Mucosa of rectum (tissue), 2 donors: Measurements from ENCODE around the gene SERPING1.

Experiments
- H3K27ac ChIP-seq, 2 donors: one replicate each; pipeline ENCODE4 v1.7.0; 2013; ENCODE audit warnings: inconsistent platforms in 2 of 2, low read depth in 2 of 2, low read length in 2 of 2
- H3K27me3 ChIP-seq, 2 donors: one replicate each; pipeline ENCODE4 v1.7.0; 2013; ENCODE audit warnings: low read length in 2 of 2; ENCODE audit not compliant: control insufficient read depth in 2 of 2, insufficient read depth in 2 of 2
- H3K36me3 ChIP-seq, 2 donors: one replicate each; pipeline ENCODE4 v1.7.0; 2013; ENCODE audit warnings: low read length in 2 of 2; ENCODE audit not compliant: control insufficient read depth in 2 of 2, insufficient read depth in 2 of 2
- H3K4me1 ChIP-seq, 2 donors: one replicate each; pipeline ENCODE4 v1.7.0; 2013; ENCODE audit warnings: low read length in 2 of 2, mild to moderate bottlenecking in 1 of 2; ENCODE audit not compliant: control insufficient read depth in 2 of 2, insufficient read depth in 2 of 2
- H3K4me3 ChIP-seq, 2 donors: one replicate each; pipeline ENCODE4 v1.7.0; 2013; ENCODE audit warnings: low read length in 2 of 2
- H3K9ac ChIP-seq, 2 donors: one replicate each; pipeline ENCODE4 v1.7.0; 2013; ENCODE audit warnings: low read length in 2 of 2, low read depth in 1 of 2, mild to moderate bottlenecking in 1 of 2
- H3K9me3 ChIP-seq, 2 donors: one replicate each; pipeline ENCODE4 v1.7.0; 2013; ENCODE audit warnings: low read length in 2 of 2; ENCODE audit not compliant: control insufficient read depth in 2 of 2
- donor health status: healthy.
- donor health status: Normal muscosa, but diverticular disease.

The SERPING1 gene

GRCh38 chr11:57616595-57616994 is 19.1 kb downstream of the SERPING1 start:
- no peak overlapping the region for H3K9ac ChIP-seq
- H3K36me3 ChIP-seq: peaks cover 0 to 5% of the 10 kb centered on the region in 2 donors
- H3K4me3 ChIP-seq: no peak overlapping the region
- no peaks in the 10 kb centered on the region for H3K27me3 ChIP-seq
- H3K27ac ChIP-seq: no peak overlapping the region
- peaks cover 0 to 9% of the 10 kb centered on the region in 2 donors for H3K9me3 ChIP-seq
- H3K4me1 ChIP-seq: no peaks in the 10 kb centered on the region

- Histone ChIP-seq H3K4me1 (no peaks in the 10 kb centered on the region), H3K27ac (no peak overlapping the region), H3K9ac (no peak overlapping the region), H3K36me3 (peaks cover 0 to 3% of the 10 kb centered on the region in 2 donors), H3K27me3 (no peaks in the 10 kb centered on the region), H3K4me3 (no peak overlapping the region), H3K9me3 (peaks cover 0 to 9% of the 10 kb centered on the region in 2 donors)
Measured at GRCh38 chr11:57618438-57618837, 21.0 kb downstream of the SERPING1 start.

- Histone ChIP-seq H3K4me1 (no peaks in the 10 kb centered on the region), H3K27me3 (no peaks in the 10 kb centered on the region), H3K27ac (no peak overlapping the region), H3K9me3 (peaks cover 0 to 9% of the 10 kb centered on the region in 2 donors), H3K9ac (no peak overlapping the region), H3K36me3 (no peaks in the 10 kb centered on the region), H3K4me3 (no peak overlapping the region)
Measured at GRCh38 chr11:57619331-57619730, 21.8 kb downstream of the SERPING1 start.

- Histone ChIP-seq H3K27me3 (no peaks in the 10 kb centered on the region), H3K36me3 (no peaks in the 10 kb centered on the region), H3K4me1 (no peaks in the 10 kb centered on the region), H3K9ac (no peak overlapping the region), H3K9me3 (peaks cover 0 to 9% of the 10 kb centered on the region in 2 donors), H3K4me3 (no peak overlapping the region), H3K27ac (no peak overlapping the region)
Measured at GRCh38 chr11:57620467-57620866, 23.0 kb downstream of the SERPING1 start.

- Histone ChIP-seq H3K27ac (no peak overlapping the region), H3K4me3 (no peak overlapping the region), H3K9me3 (peaks cover 0 to 9% of the 10 kb centered on the region in 2 donors), H3K36me3 (no peaks in the 10 kb centered on the region), H3K27me3 (no peaks in the 10 kb centered on the region), H3K4me1 (no peaks in the 10 kb centered on the region), H3K9ac (no peak overlapping the region)
Measured at GRCh38 chr11:57622263-57622662, 24.8 kb downstream of the SERPING1 start.

- H3K27me3 ChIP-seq: no peaks in the 10 kb centered on the region
- H3K4me1 ChIP-seq: no peaks in the 10 kb centered on the region
- H3K9me3 ChIP-seq: peaks cover 0 to 1% of the 10 kb centered on the region in 2 donors
- H3K4me3 ChIP-seq: no peak overlapping the region
- H3K36me3 ChIP-seq: no peaks in the 10 kb centered on the region
- no peak overlapping the region for H3K27ac ChIP-seq
- no peak overlapping the region for H3K9ac ChIP-seq
Measured at GRCh38 chr11:57624864-57625263, 27.4 kb downstream of the SERPING1 start.

GRCh38 chr11:57626895-57627294 is 29.4 kb downstream of the SERPING1 start:
- Histone ChIP-seq H3K9ac (no peak overlapping the region), H3K9me3 (no peaks in the 10 kb centered on the region), H3K36me3 (no peaks in the 10 kb centered on the region), H3K27ac (no peak overlapping the region), H3K4me3 (no peak overlapping the region), H3K4me1 (no peaks in the 10 kb centered on the region), H3K27me3 (no peaks in the 10 kb centered on the region)

GRCh38 chr11:57630171-57630570 is 32.7 kb downstream of the SERPING1 start:
- no peaks in the 10 kb centered on the region for H3K9me3 ChIP-seq
- no peak overlapping the region for H3K9ac ChIP-seq
- no peaks in the 10 kb centered on the region for H3K4me1 ChIP-seq
- H3K27ac ChIP-seq: no peak overlapping the region
- peaks cover 13 to 15% of the 10 kb centered on the region in 2 donors for H3K27me3 ChIP-seq
- no peaks in the 10 kb centered on the region for H3K36me3 ChIP-seq
- H3K4me3 ChIP-seq: no peak overlapping the region

- no peak overlapping the region for H3K4me3 ChIP-seq
- no peaks in the 10 kb centered on the region for H3K36me3 ChIP-seq
- H3K4me1 ChIP-seq: no peaks in the 10 kb centered on the region
- H3K9ac ChIP-seq: no peak overlapping the region
- H3K27ac ChIP-seq: no peak overlapping the region
- H3K27me3 ChIP-seq: peaks cover 13 to 19% of the 10 kb centered on the region in 2 donors
- H3K9me3 ChIP-seq: no peaks in the 10 kb centered on the region
Measured at GRCh38 chr11:57632116-57632515, 34.6 kb downstream of the SERPING1 start.

GRCh38 chr11:57633394-57634070 is 36.0 kb downstream of the SERPING1 start:
- Histone ChIP-seq H3K27me3 (peaks cover 19 to 24% of the 10 kb centered on the region in 2 donors), H3K4me1 (peaks cover 0 to 4% of the 10 kb centered on the region in 2 donors), H3K9me3 (no peaks in the 10 kb centered on the region), H3K27ac (no peak overlapping the region), H3K9ac (no peak overlapping the region), H3K36me3 (no peaks in the 10 kb centered on the region), H3K4me3 (no peak overlapping the region)
